ENCODE results near the gene ZNRD2. TPM values are rescaled to one million over a fixed set of nuclear protein-coding genes. Genes with fewer than 3 reads are reported as not detected.

ZNRD2 gene
- total and polyA plus RNA-seq, 12 donors = 9.4 to 135 (median 56.0) TPM

GRCh38 chr11:65576867-65577755 is 6.8 kb downstream of the ZNRD2 start:
- no peak for TF ChIP-seq POLR2A (IDR thresholded peaks at IDR 0.05)
- no peak for TF ChIP-seq CTCF (IDR thresholded peaks at IDR 0.05)
- Histone ChIP-seq H3K4me3 (peak overlapping the region in 2 of 4 donors; percentile 29 to 63), H3K9me3 (replicated peaks in 1 of 3) (no peaks in the 10 kb centered on the region), H3K4me1 (replicated peaks in 1 of 2) (peaks cover 25 to 43% of the 10 kb centered on the region in 2 donors), H3K27me3 (no peaks in the 10 kb centered on the region), H3K27ac (peak overlapping the region; percentile 11 to 96 (median 79)), H3K36me3 (replicated peaks in 1 of 2) (peaks cover 0 to 30% of the 10 kb centered on the region in 2 donors)
- DNase-seq = peak in 6 of 7 donors; percentile 72 to 81 (median 79)
- 44 to 51% (median 45%) methylated on average over 10 to 18 of the region's 18 CpGs for WGBS, 4 donors
- intact Hi-C loops (cut with DNase I) = no loop called here

DNA sequence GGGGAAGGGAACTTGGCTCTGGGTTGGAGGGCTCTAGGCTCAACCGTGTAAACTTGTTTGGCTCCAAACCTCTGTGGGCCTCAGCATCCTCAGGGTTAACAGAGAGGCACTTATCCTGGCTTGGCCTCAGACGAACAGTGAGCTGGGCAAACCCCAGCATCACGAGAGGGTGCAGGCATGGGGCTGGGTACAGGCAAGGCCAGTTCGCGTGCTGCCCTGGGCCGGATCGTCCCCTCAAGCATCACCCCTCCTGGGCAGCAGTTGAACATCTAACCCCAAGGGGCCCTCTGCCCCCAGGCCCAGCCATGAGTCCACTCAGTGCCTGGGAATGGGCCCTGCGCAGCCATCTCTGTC is 7.5 kb downstream of the ZNRD2 start:
- whole genome bisulfite sequencing, 4 donors = 53 to 76% (median 59%) methylated on average over 4 to 8 of the region's 8 CpGs
- Histone ChIP-seq H3K9me3 (replicated peaks in 1 of 3) (no peaks in the 10 kb centered on the region), H3K4me1 (replicated peaks in 1 of 2) (peaks cover 24 to 41% of the 10 kb centered on the region in 2 donors), H3K27me3 (no peaks in the 10 kb centered on the region), H3K36me3 (replicated peaks in 1 of 2) (peaks cover 0 to 30% of the 10 kb centered on the region in 2 donors), H3K27ac (peak overlapping the region in 3 of 5 donors; percentile 71 to 96 (median 94)), H3K4me3 (peak overlapping the region in 1 of 4 donors; percentile 63)
- no peak for DNase-seq
- intact Hi-C loops (cut with DNase I) = no loop called here
- TF ChIP-seq POLR2A (IDR thresholded peaks at IDR 0.05) (no peak), CTCF (IDR thresholded peaks at IDR 0.05) (no peak)

GRCh38 chr11:65578134-65578533 is 7.9 kb downstream of the ZNRD2 start:
- DNase-seq = no peak
- H3K4me3 ChIP-seq = no peak overlapping the region
- intact Hi-C loops (cut with DNase I) = no loop called here
- peak overlapping the region in 2 of 5 donors; percentile 94 to 96 for H3K27ac ChIP-seq
- TF ChIP-seq CTCF (IDR thresholded peaks at IDR 0.05) = no peak
- WGBS, 4 donors = 83 to 91% (median 90%) methylated on average over 7 of the region's 7 CpGs
- peaks cover 20 to 39% of the 10 kb centered on the region in 2 donors for H3K4me1 ChIP-seq (replicated peaks in 1 of 2)
- H3K36me3 ChIP-seq (replicated peaks in 1 of 2) = peaks cover 0 to 30% of the 10 kb centered on the region in 2 donors
- no peaks in the 10 kb centered on the region for H3K27me3 ChIP-seq
- no peaks in the 10 kb centered on the region for H3K9me3 ChIP-seq (replicated peaks in 1 of 3)

DNA sequence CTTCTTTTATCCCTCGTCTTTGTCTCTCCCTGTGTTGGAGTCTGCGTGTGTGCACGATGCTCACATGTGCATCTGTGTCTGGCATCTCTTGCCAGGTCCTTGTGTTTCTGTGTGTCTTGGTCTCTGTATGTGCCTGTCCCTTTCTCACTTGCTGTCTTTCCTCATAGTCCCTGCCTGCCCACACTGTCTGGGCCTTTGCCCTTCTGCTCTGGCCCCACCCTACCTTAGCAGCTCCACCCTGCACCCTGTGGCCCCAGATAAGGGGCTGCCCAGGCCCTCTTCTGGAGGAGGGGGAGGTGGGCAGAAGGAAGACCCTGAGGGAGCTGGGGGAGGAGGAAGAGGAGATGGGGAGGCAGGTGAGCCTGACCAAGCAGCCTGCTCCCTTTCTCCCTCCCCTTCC is 8.4 kb downstream of the ZNRD2 start:
- intact Hi-C loops (cut with DNase I) = no loop called here
- H3K9me3 ChIP-seq (replicated peaks in 1 of 3) = no peaks in the 10 kb centered on the region
- no peak for DNase-seq
- 76 to 87% (median 84%) methylated on average over 3 of the region's 3 CpGs for WGBS, 4 donors
- H3K36me3 ChIP-seq (replicated peaks in 1 of 2) = peaks cover 0 to 27% of the 10 kb centered on the region in 2 donors
- no peak overlapping the region for H3K27ac ChIP-seq
- no peaks in the 10 kb centered on the region for H3K27me3 ChIP-seq
- H3K4me1 ChIP-seq (replicated peaks in 1 of 2) = peaks cover 15 to 33% of the 10 kb centered on the region in 2 donors
- TF ChIP-seq CTCF (IDR thresholded peaks at IDR 0.05) (no peak), POLR2A (IDR thresholded peaks at IDR 0.05) (no peak)
- no peak overlapping the region for H3K4me3 ChIP-seq
